HG02610 (cell line): Measurements from ENCODE around the gene CTXND2.
"Not testable (repeated sequence)": the region's sequence is repeated elsewhere in the genome, so short reads cannot be mapped to it uniquely, and the experiment has no call there.

Source experiments
- ATAC-seq: cut with Tn5 transposase; IDR thresholded peaks from one replicate; pipeline ENCODE4 v1.9.1; 2021; ENCODE audit warnings: mild to moderate bottlenecking, moderate library complexity; ENCODE audit not compliant: unreplicated experiment

The CTXND2 gene

DNA sequence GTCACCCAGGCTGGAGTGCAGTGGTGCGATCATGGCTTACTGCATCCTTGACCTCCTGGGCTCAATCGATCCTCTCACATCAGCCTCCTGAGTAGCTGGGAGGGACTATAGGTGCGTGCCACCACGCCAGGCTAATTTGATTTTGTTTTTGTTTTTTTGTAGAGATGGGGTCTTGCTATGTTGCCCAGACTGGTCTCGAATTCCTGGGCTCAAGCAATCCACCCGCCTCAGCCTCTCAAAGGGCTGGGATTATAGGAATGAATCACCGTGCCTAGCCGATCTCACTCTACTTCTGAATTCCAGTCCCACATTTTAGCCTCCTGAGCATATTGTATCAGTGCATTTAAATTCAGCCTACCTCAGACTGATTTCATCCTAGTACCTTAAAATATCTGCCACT lies 1.8 kb downstream of the CTXND2 start:
- ATAC-seq = no peak

DNA sequence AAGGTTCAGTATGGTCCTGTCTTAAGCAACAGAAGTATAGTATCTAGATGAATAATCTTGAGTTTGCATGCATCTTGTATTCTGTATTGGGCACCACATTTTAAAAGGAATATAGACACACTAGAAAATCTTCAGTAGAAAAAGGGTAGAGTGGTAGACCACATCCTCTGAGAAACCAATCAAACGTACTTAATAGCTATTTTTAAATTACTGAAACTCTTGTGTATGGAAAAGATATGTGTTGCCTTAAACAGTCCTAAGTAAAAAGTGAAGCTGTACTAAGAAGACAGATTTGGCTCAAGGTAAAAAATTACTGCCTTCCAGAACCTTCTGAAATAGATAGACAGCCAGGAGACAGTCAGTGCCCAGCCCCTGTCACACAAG lies 3.1 kb downstream of the CTXND2 start:
- peak; percentile 56 for ATAC-seq

DNA sequence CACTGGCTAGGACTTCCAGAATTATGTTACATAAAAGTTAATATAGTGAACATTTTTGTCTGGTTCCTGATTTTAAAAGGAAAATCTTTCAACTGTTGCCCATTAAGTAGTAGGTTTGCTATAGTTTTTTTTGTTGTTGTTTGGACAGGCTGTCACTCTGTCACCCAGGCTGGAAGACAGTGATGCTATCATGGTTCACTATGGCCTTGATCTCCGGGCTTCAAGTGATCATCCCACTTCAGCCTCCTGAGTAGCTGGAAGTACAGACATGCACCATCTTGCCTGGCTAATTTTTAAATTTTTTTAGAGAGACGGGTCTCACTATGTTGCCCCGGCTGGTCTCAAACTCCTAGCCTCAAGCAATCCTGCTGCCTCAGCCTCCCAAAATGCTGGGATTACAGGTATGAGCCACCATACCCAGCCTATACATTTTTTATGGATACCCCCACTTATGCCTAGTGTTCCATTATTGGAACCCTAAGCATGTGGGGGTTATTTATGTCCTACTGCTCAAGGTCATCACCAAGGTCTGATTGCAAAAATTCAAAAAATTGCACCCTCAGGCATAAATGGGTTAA lies 6.5 kb downstream of the CTXND2 start:
- no peak for ATAC-seq

DNA sequence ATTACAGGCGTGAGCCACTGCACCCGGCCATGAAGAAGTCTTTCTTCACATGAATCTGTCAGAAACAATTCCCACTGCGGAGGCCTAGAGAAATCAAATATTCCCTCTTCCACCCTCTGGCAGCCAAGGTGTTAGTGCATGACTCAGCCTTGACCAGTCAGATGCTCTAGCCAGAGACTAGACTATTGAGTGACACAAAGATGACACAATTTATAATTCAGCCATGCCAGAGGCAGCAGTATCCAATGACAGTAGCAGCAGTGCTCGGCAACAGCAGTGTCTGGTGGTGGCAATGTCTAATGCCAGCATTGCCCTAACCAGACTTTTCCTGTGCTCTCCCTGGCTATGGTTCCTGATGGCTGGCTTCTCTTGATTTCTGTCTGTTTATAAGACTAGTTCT lies 8.7 kb downstream of the CTXND2 start:
- no peak for ATAC-seq

DNA sequence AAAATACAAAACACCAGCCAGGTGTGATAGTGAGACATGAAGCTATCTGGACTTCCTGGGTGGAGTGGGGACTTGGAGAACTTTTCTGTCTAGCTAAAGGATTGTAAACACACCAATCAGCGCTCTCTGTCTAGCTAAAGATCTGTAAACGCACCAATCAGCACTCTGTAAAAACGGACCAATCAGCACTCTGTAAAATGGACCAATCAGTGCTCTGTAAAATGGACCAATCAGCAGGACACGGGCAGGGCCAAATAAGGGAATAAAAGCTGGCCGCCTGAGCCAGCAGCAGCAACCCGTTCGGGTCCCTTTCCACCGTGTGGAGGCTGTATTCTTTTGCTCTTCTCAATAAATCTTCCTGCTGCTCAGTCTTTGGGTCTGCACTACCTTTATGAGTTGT lies 12.9 kb downstream of the CTXND2 start:
- ATAC-seq = not testable (repeated sequence)

DNA sequence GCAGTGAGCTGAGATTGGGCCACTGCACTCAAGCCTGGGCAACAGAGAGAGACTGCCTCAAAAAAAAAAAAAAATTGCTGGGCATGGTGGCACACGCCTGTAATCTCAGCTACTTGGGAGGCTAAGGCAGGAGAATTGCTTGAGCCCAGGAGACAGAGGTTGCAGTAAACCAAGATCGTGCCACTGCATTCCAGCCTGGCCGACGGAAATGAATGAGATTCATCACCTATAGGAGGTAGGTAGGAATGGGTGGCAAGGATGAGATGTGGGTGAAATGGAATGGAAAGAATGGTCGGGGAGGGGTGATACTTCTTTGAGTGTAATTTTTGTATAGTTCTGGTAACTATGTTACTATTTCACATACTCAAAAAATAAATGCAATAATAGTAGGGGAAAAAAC lies 15.4 kb downstream of the CTXND2 start:
- ATAC-seq = no peak

DNA sequence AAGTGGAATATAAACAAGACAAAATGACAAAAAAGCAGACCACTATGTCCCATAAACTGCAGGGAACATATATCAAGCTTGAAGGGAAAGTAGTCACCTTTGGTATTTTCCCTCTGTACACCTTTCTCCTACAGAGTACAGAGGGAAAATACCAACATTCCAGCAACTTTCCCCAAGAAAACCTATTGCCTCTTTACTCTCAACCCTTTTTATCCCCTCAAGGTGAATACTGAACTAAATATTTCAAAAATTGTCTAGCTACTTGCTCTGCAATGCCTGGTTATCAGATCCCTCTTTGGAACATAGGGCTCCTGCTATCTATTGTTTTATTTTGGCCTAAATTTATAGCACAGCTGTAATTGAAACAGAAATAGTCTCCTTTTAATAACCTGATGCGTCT lies 15.8 kb downstream of the CTXND2 start:
- ATAC-seq = no peak

DNA sequence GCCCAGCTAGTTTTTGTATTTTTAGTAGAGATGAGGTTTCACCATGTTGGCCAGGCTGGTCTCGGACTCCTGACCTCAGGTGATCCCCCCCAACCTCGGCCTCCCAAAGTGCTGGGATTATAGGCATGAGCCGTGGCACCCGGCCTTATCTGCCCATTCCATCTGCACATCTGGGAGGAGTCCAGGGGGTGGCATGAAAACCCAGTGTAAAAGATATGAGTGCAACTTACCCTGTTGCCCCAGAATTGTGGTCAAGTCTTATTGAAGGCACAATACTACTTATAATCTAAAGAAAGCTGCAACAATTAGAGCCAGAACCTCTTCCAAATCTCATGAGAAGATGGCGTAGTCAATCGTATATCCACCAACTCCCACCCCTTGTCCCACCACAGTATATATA lies 18.4 kb downstream of the CTXND2 start:
- ATAC-seq = no peak

DNA sequence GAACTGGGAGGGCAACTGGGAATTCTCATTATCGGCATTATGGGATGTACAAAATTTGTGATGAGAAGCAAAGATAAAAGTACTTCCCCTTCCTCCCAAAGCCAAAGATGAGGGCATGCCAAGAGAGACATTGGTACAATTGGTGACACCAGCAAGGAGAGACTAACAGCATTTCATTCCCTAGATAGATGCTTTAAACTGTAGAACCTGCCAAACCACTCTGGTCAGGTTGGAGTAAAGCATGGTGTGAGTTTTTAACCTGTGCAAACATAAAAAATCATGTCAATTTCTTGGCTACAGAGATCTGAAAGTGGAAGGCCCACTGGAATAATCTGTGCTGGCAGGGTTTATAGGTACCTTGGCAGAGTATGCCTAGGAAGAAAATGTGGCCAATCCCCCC lies 19.4 kb downstream of the CTXND2 start:
- ATAC-seq = no peak

DNA sequence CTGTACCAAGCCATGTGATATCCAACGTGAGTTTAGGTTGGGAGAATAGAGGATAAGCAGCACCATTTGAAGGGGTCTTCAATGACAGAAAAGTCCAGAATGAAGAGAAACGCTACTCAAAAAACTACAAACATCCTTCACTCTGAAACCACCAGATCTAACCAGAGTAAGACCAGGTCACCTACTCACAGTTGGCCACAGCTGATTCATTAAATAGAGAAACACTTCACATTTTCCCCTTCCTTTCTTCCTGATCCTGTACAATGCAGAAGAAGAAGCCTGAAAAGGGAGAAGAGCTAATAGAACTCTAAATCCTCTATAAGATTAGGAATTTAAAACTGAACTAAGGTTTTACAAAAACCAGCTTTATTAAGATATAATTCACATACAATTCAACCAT lies 19.9 kb downstream of the CTXND2 start:
- ATAC-seq = no peak

DNA sequence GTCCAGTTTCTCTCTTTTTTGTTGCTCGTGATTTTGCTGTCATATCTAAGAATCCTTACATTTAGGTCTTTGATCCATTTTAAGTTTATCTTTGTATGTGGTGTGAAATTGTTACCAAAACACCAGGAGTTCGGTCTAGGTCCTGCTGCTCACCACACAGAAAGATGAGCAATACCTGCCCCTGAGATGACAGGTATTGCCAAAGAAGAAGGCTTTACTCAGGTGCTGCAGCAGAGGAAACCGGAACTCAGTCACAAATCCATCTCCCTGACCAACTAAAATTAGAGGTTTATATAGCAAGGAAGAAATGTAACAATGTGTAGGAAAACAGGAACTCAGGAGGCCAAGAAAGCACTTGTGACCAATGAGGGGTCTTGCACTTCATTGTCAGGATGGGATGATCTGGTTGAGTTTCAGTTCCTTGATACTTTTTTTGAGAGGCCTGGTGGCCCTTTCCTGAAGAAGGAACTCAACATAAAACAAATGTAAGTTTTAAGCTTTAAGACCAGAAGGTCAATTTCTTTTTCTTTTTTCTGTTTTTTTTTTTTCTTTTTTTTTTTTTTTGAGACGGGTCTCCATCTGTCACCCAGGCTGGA lies 22.7 kb downstream of the CTXND2 start:
- ATAC-seq = no peak

DNA sequence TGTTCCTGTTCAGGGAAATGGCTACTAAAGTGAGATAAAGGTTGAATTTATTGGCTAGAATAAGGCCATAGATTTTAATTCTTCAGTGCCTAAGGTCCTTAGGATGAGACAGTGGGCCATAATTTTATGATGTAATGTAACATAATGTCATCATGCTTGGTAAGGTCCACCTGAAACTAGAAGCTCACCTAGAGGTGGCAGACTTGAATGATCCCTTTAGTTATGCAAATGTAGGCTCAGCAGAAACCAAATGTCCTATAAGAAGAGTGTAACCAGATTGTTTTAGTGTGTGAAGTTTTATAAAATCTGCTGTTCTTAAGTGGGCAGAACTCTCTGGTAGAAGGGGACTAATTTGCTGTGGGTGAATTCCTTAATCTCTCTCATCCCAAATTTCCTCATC lies 25.7 kb downstream of the CTXND2 start:
- ATAC-seq = no peak

DNA sequence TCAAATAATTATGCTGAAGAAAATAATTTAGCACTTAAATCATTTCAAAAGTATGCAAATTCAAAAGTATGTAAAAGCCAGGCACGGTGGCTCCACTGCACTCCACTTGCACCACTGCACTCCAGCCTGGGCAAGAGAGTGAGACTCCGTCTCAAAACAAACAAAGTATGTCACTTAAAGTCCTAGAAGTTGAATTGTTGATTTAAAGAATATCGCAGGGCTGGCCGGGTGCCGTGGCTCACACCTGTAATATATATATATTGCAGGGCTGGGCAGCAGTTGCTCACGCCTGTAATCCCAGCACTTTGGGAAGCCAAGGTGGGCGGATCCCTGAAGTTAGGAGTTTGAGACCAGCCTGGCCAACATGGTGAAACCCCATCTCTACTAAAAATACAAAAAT lies 30.5 kb downstream of the CTXND2 start:
- ATAC-seq = no peak

DNA sequence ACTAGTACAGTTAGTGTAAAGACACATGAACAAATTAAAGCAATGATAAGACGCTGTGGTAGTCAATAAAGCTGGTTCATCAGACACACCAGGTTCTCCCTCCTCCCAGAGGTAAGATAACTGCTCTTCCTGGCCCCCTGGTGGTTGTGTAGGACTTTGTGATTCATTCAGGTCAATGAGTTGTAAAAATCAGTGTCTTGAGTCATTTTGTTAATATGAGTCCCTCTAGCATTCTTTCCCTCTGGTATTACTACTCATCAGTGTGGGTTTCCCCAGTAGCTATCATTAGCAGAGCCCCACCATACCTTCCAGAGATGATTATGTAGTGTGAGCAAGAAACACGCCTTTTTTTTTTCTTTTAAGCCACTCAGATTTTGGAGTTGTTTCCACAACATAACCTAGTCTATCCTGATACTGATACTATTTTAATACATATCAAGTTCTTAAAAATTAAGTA lies 35.6 kb downstream of the CTXND2 start:
- ATAC-seq = peak; percentile 71

DNA sequence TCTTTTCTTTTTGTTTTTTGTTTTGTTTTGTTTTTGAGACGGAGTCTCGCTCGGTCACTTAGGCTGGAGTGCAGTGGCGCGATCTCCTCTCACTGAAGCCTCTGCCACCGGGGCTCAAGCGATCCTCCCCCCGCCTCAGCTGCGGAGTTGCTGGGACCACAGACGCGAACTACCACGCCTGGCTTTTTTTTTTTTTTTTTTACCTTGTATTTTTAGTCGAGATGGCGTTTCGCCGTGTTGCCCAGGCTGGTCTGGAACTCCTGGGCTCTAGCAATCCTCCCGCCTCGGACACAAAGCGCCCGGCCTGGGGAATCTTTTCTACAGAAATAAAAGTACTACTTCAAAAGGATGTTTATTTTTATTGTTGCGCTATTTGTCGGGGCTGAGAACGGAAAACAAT lies 38.1 kb downstream of the CTXND2 start:
- ATAC-seq = no peak

DNA sequence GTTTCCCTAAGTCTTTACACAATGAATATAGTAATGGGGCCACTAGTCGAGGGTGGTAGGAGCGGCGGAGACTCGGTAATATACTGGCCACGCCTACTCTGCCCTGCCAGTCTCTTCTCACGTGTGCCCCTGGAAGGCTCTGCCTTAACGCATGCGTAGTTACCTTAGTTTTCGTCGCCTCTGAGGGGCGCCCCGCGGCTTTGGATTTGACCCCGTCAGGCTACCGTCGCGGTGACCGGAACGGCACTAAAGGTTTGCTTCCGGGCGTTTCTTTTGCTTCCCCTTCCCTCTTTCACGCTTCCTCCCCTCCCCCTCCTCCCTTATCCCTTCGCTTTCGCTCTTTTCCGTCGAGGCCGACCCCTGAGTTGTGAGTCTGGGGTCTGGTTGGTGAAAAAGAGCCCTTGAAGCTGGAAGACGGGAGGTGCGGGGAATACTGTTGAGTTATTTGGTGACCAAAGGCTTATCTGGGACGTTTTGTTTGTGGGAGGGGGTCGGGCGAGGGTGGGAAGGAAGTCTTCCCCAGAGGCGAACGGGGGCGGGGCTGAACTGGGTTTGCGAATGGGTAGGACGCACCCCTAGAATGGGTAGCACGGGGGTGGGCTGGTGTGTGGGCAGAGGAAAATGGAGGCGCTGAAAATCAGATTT lies 39.3 kb downstream of the CTXND2 start, which contains the start of gene SETDB1:
Gene SETDB1, plus strand, starts transcription at position 267 of the 645 bp plus-strand sequence. CDS start 1,352 bp downstream, outside the sequence.
- ATAC-seq = peak; percentile 80

DNA sequence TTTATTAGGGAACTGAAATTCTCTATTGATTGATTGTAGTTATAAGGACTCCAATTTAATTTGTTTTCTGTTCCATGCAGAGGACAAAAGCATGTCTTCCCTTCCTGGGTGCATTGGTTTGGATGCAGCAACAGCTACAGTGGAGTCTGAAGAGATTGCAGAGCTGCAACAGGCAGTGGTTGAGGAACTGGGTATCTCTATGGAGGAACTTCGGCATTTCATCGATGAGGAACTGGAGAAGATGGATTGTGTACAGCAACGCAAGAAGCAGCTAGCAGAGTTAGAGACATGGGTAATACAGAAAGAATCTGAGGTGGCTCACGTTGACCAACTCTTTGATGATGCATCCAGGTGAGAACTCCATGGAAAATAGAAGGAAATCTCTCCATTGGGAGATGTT lies 40.7 kb downstream of the CTXND2 start:
- no peak for ATAC-seq

DNA sequence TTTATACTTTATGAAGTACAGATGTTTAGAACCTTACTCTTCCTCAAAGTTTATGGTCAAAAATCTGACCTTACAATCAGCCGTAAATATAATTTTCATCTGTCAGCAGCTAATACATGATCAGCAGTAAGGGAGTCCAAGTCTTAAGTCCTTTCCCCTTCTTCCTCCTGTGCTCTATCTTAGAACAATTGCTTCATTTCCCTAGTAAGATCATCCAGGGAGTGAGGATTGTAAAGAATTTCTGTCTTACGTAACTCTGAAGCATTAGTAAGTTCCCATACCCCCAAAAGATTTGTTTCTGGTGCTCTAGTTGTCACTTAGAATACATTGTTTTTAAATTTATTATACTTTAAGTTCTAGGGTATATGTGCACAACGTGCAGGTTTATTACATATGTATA lies 41.4 kb downstream of the CTXND2 start:
- ATAC-seq = no peak

DNA sequence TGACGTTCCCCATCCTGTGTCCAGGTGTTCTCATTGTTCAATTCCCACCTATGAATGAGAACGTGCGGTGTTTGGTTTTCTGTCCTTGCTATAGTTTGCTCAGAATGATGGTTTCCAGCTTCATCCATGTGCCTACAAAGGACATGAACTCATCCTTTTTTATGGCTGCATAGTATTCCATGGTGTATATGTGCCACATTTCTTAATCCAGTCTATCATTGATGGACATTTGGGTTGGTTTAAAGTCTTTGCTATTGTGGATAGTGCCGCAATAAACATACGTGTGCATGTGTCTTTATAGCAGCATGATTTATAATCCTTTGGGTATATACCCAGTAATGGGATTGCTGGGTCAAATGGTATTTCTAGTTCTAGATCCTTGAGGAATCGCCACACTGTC lies 41.8 kb downstream of the CTXND2 start:
- not testable (repeated sequence) for ATAC-seq

DNA sequence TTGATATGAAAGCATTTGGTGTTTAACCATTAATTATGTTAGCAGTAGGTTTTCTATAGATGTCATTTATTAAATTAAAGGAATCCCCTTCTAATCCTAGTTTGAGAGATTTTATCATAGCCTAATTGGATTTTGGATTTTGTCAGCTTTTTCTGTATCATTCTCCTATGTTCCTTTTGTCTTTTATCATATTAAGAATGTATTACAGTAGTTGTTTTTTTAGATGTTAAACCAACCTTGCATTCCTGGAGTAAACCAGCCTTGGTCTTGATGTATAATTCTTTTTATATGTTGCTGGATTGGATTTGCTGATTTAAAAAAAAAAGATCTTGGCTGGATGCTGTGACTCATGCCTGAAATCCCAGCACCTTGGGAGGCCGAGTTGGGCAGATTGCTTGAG lies 44.8 kb downstream of the CTXND2 start:
- no peak for ATAC-seq

DNA sequence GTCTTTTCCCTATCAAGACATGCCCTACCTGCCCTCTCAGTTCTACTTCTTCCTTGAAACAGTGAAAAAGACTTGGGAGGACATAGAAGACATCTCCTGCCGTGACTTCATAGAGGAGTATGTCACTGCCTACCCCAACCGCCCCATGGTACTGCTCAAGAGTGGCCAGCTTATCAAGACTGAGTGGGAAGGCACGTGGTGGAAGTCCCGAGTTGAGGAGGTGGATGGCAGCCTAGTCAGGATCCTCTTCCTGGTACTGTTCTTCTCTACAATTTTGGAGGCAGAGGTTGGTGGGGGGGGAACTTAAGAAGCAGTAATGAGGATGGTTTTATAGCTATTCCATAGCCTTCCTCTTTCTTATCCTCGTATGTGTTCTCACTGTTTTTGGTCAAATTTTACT lies 57.9 kb downstream of the CTXND2 start:
- no peak for ATAC-seq

DNA sequence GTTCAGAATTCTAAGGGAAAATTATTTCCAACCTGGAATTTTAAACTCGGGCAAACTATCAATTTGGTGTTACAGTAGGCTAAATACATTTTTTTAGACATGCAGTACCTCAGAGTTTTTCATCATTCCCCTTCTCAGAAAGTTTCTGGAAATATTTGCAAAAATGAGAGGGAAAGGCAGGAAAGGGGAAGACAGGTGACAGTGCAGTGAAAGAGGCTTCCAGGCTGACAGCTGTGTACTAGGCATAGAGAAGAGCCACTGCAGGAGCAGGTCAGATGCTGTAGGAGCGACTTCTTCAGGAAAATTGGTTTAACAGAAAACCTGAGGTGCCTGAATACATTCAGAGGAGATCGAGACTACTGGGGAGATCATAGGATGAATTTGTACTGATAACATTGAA lies 67.8 kb downstream of the CTXND2 start:
- ATAC-seq = no peak

DNA sequence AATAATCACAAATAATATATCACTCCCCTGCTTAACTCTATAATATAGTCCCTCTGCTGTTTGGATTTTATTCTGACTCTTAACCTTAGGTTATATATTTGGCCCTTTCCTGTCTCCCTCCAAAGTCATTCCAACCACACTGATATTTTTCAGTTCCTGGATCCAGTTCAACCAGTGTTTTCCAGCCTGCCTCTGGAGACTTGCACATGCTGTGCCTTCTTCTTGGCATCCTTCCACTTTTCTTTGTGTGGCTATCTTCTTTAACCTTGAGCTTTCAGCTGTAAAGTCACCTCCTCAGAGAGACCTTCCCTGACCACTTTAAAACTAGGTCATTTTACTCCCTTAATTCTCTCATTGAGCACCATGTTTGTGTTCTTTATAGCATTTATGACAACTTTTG lies 68.3 kb downstream of the CTXND2 start:
- no peak for ATAC-seq
